Ascending aorta (tissue), 2 donors: ENCODE measurements around the gene SFRP5. TPM values are rescaled to one million over a fixed set of nuclear protein-coding genes. Genes with fewer than 3 reads are reported as not detected.

Source experiments
- DNase-seq, 2 donors: peaks; one replicate each; pipeline ENCODE4 v3.0.0-alpha.2; 2019; ENCODE audit warnings: low spot score in 2 of 2
- H3K27ac ChIP-seq, 2 donors: fragments of 200-600 bp; sonication (generic); one replicate each; pipeline ENCODE4 v1.5.1; 2016 to 2017; ENCODE audit warnings: mild to moderate bottlenecking in 1 of 2
- H3K27me3 ChIP-seq: fragments of 200-600 bp; sonication (generic); one replicate; pipeline ENCODE4 v1.5.1; 2017
- H3K36me3 ChIP-seq, 2 donors: fragments of 200-600 bp; sonication (generic); one replicate each; pipeline ENCODE4 v1.5.1; 2016
- H3K4me1 ChIP-seq, 2 donors: fragments of 200-600 bp; sonication (generic); one replicate each; pipeline ENCODE4 v1.5.1; 2016 to 2017; ENCODE audit warnings: mild to moderate bottlenecking in 1 of 2
- H3K4me3 ChIP-seq, 2 donors: fragments of 200-600 bp; sonication (generic); one replicate each; pipeline ENCODE4 v1.5.1; 2016 to 2017; ENCODE audit warnings: mild to moderate bottlenecking in 1 of 2
- H3K9me3 ChIP-seq, 2 donors: fragments of 200-600 bp; sonication (generic); one replicate each; pipeline ENCODE4 v1.5.1; 2016
- CTCF ChIP-seq, 3 experiments: fragments of 200-600 bp in 2 of 3; fragments of 450-650 bp in 1 of 3; sonication (generic) in 2 of 3; IDR thresholded peaks; one replicate each; pipeline ENCODE4 v1.5.1; 2016 to 2019; ENCODE audit warnings: antibody characterized with exemption in 3 of 3, mild to moderate bottlenecking in 1 of 3, moderate library complexity in 1 of 3
- intact Hi-C: fragments of 100-400 bp; cut with DNase I; formaldehyde crosslinking; loops from one replicate; pipeline ENCODE4 v1.15.1; 2023
- total RNA-seq: library from RNA; depleted of rRNA; stranded (reverse); fragments of >200 nt; gene quantifications from one replicate; pipeline ENCODE4 v1.1.0, GENCODE V29; 2016

The SFRP5 gene
- total RNA-seq, 1 donor from 2014 or later: not detected

GRCh38 chr10:97773096-97773495 lies 1.3 kb upstream of the SFRP5 start:
- intact Hi-C loops: no loop called here
- TF ChIP-seq CTCF (IDR thresholded peaks at IDR 0.05): no peak
- H3K27ac ChIP-seq: no peak overlapping the region
- DNase-seq: no peak
- no peak overlapping the region for H3K4me3 ChIP-seq
- H3K27me3 ChIP-seq: peaks cover 8% of the 10 kb centered on the region
- H3K9me3 ChIP-seq: no peaks in the 10 kb centered on the region
- H3K4me1 ChIP-seq: no peaks in the 10 kb centered on the region
- H3K36me3 ChIP-seq: no peaks in the 10 kb centered on the region

- no peak for DNase-seq
- no peaks in the 10 kb centered on the region for H3K9me3 ChIP-seq
- no peak overlapping the region for H3K27ac ChIP-seq
- peak overlapping the region in 1 of 2 donors; percentile 38 for H3K4me3 ChIP-seq
- no peaks in the 10 kb centered on the region for H3K4me1 ChIP-seq
- H3K36me3 ChIP-seq: no peaks in the 10 kb centered on the region
- TF ChIP-seq CTCF (IDR thresholded peaks at IDR 0.05): no peak
- intact Hi-C loops: no loop called here
- H3K27me3 ChIP-seq: peaks cover 8% of the 10 kb centered on the region
Observed at GRCh38 chr10:97771055-97771891, 526 bp downstream of the SFRP5 start.

- H3K4me1 ChIP-seq: no peaks in the 10 kb centered on the region
- H3K27ac ChIP-seq: no peak overlapping the region
- H3K27me3 ChIP-seq: peaks cover 8% of the 10 kb centered on the region
- H3K36me3 ChIP-seq: no peaks in the 10 kb centered on the region
- H3K4me3 ChIP-seq: no peak overlapping the region
- H3K9me3 ChIP-seq: no peaks in the 10 kb centered on the region
- no peak for TF ChIP-seq CTCF (IDR thresholded peaks at IDR 0.05)
- no peak for DNase-seq
- intact Hi-C loops: no loop called here
Observed at GRCh38 chr10:97770255-97770654, 1.5 kb downstream of the SFRP5 start.

GRCh38 chr10:97768322-97769315 lies 3.2 kb downstream of the SFRP5 start:
- Histone ChIP-seq H3K27ac (no peak overlapping the region), H3K4me3 (no peak overlapping the region), H3K4me1 (no peaks in the 10 kb centered on the region), H3K36me3 (no peaks in the 10 kb centered on the region), H3K9me3 (no peaks in the 10 kb centered on the region), H3K27me3 (peaks cover 8% of the 10 kb centered on the region)
- intact Hi-C loops: no loop called here
- no peak for TF ChIP-seq CTCF (IDR thresholded peaks at IDR 0.05)
- DNase-seq: no peak

- H3K27me3 ChIP-seq: peaks cover 8% of the 10 kb centered on the region
Observed at GRCh38 chr10:97766996-97767924, 4.5 kb downstream of the SFRP5 start.

More at GRCh38 chr10:97766996-97767924, 4.5 kb downstream of the SFRP5 start:
- intact Hi-C loops: no loop called here
- Histone ChIP-seq H3K36me3 (peaks cover under 1 to 2% of the 10 kb centered on the region in 2 donors), H3K27ac (no peak overlapping the region), H3K4me1 (no peaks in the 10 kb centered on the region), H3K9me3 (no peaks in the 10 kb centered on the region), H3K4me3 (no peak overlapping the region)
- no peak for DNase-seq
- TF ChIP-seq CTCF (IDR thresholded peaks at IDR 0.05): no peak
